WI38 (cell line): ENCODE results near the gene RRAGC.
A peak's percentile ranks its signal among the peaks of the same experiment; 100 is the strongest.

Source experiments
- H3K4me3 ChIP-seq: 2 replicates; pipeline ENCODE4 v1.5.1; 2011; ENCODE audit warnings: low read depth, mild to moderate bottlenecking, control low read depth, low read length
- CTCF ChIP-seq: IDR thresholded peaks from 2 replicates; pipeline ENCODE4 v1.5.1; 2012; ENCODE audit warnings: low read depth, mild to moderate bottlenecking, control low read depth, low read length

RRAGC gene

GRCh38 chr1:38826886-38827285 lies 32.7 kb downstream of the RRAGC start:
- no peak overlapping the region for H3K4me3 ChIP-seq
- TF ChIP-seq CTCF: no peak

- H3K4me3 ChIP-seq: no peak overlapping the region
- no peak for TF ChIP-seq CTCF
Measured at GRCh38 chr1:38826262-38826661, 33.3 kb downstream of the RRAGC start.

- H3K4me3 ChIP-seq: no peak overlapping the region
- no peak for TF ChIP-seq CTCF
Measured at GRCh38 chr1:38820860-38821259, 38.7 kb downstream of the RRAGC start.

- TF ChIP-seq CTCF: no peak
- no peak overlapping the region for H3K4me3 ChIP-seq
Measured at GRCh38 chr1:38819516-38819915, 40.1 kb downstream of the RRAGC start.

- TF ChIP-seq CTCF: no peak
- H3K4me3 ChIP-seq: no peak overlapping the region
Measured at GRCh38 chr1:38819040-38819439, 40.5 kb downstream of the RRAGC start.

GRCh38 chr1:38818175-38818976 lies 41.2 kb downstream of the RRAGC start:
- TF ChIP-seq CTCF: peak; percentile 30; the same call in 1 of the 2 replicates
- H3K4me3 ChIP-seq: no peak overlapping the region

- TF ChIP-seq CTCF: no peak
- no peak overlapping the region for H3K4me3 ChIP-seq
Measured at GRCh38 chr1:38817267-38818174, 42.1 kb downstream of the RRAGC start.
